HCT116 (cell line): ENCODE measurements around the gene DUSP14. TPM values are rescaled to one million over a fixed set of nuclear protein-coding genes. Genes with fewer than 3 reads are reported as not detected.

Experiments
- ATAC-seq: fragments of 200-7000 bp; cut with Tn5 transposase; 2 replicates; pipeline ENCODE4 v1.9.1; 2020; ENCODE audit warnings: mild to moderate bottlenecking, moderate library complexity
- BruUV-seq: library from RNA; stranded (reverse); fragments of 400-500 nt; replicated peaks from 2 replicates; lab custom pipeline; 2021; lab: Mats Ljungman, UMichigan
- CTCF ChIA-PET: fragments of 300-600 bp; sonication (Branson Sonifier 250); formaldehyde crosslinking; loops from one replicate; lab custom pipeline; 2021; ENCODE audit warnings: antibody characterized with exemption; lab: Charles Lee
- POLR2A ChIA-PET: fragments of 300-600, 350-600 bp; sonication (Branson Sonifier 250); formaldehyde crosslinking; loops from one replicate; lab custom pipeline; 2021; ENCODE audit warnings: antibody characterized with exemption; lab: Charles Lee
- RAD21 ChIA-PET, 2 experiments: fragments of 300-600 bp; sonication (Branson Sonifier 250); formaldehyde crosslinking; loops; one replicate each; lab custom pipeline; 2023; ENCODE audit warnings: low total read pairs in 2 of 2; ENCODE audit not compliant: uncharacterized antibody in 2 of 2, unreplicated experiment in 2 of 2, low non-redundant PET in 1 of 2; lab: Charles Lee
- DNase-seq: peaks from one replicate; pipeline ENCODE4 v3.0.0-alpha.2; 2010; ENCODE audit warnings: low read depth, low spot score
- H2AFZ ChIP-seq: fragments of 200-600 bp; shearing (Covaris generic), sonication (generic); 2 replicates; pipeline ENCODE4 v1.6.1; 2017; ENCODE audit warnings: low read depth, mixed run types, mixed read lengths, antibody characterized with exemption, low read length; ENCODE audit not compliant: poor library complexity, severe bottlenecking
- H3K27ac ChIP-seq: 2 replicates; pipeline ENCODE4 v1.5.1; 2012; ENCODE audit warnings: low read depth, low read length
- H3K27me3 ChIP-seq: fragments of 200-600 bp; sonication (generic); 2 replicates; pipeline ENCODE4 v1.6.1; 2016; ENCODE audit warnings: mixed run types, low read length, mixed read lengths; ENCODE audit not compliant: insufficient read depth
- H3K36me3 ChIP-seq, 2 experiments: fragments of 200-500 bp in 1 of 2; fragments of 200-600 bp in 1 of 2; sonication (Bioruptor generic) in 1 of 2; sonication (generic) in 1 of 2; 2 replicates each; pipeline versions ENCODE4 v1.5.1 to v1.6.1; 2014 to 2016; ENCODE audit warnings: low read length in 2 of 2, inconsistent platforms in 1 of 2, mixed read lengths in 1 of 2, mixed run types in 1 of 2; ENCODE audit not compliant: insufficient read depth in 2 of 2, control insufficient read depth in 1 of 2
- H3K4me1 ChIP-seq, 2 experiments: fragments of 200-600 bp in 1 of 2; sonication (generic) in 1 of 2; 2 replicates each; pipeline versions ENCODE4 v1.5.1 to v1.6.1; 2012 to 2017; ENCODE audit warnings: low read length in 2 of 2, inconsistent platforms in 1 of 2, mild to moderate bottlenecking in 1 of 2, mixed read lengths in 1 of 2, mixed run types in 1 of 2, moderate library complexity in 1 of 2; ENCODE audit not compliant: insufficient read depth in 2 of 2, control insufficient read depth in 1 of 2
- H3K4me2 ChIP-seq: fragments of 200-600 bp; sonication (generic); 2 replicates; pipeline ENCODE4 v1.6.1; 2017; ENCODE audit warnings: mixed run types, low read length, mixed read lengths
- H3K4me3 ChIP-seq, 2 experiments: fragments of 200-600 bp in 1 of 2; sonication (generic) in 1 of 2; replicated peaks in 1 of 2; 2 replicates each; pipeline ENCODE4 v1.5.1; 2011 to 2016; ENCODE audit warnings: low read length in 2 of 2, control low read depth in 1 of 2, low read depth in 1 of 2, mild to moderate bottlenecking in 1 of 2, mixed read lengths in 1 of 2, mixed run types in 1 of 2
- H3K79me2 ChIP-seq: fragments of 200-600 bp; sonication (generic); 2 replicates; pipeline ENCODE4 v1.6.1; 2017; ENCODE audit warnings: mild to moderate bottlenecking, mixed run types, low read length, moderate library complexity, mixed read lengths; ENCODE audit not compliant: insufficient read depth
- H3K9ac ChIP-seq: fragments of 200-600 bp; sonication (generic); 2 replicates; pipeline ENCODE4 v1.6.1; 2016; ENCODE audit warnings: low read length, mixed read lengths
- H3K9me2 ChIP-seq: fragments of 200-600 bp; sonication (generic), shearing (Covaris generic); 2 replicates; pipeline ENCODE4 v1.6.1; 2017; ENCODE audit warnings: mixed run types, mild to moderate bottlenecking, moderate library complexity; ENCODE audit not compliant: insufficient read depth
- H3K9me3 ChIP-seq, 2 experiments: fragments of 200-500 bp in 1 of 2; fragments of 200-600 bp in 1 of 2; sonication (Bioruptor generic) in 1 of 2; sonication (generic) in 1 of 2; 2 replicates each; pipeline ENCODE4 v1.6.1; 2014 to 2017; ENCODE audit warnings: low read length in 2 of 2, mixed read lengths in 2 of 2, inconsistent platforms in 1 of 2, low read depth in 1 of 2, mild to moderate bottlenecking in 1 of 2, mixed run types in 1 of 2, moderate library complexity in 1 of 2; ENCODE audit not compliant: control insufficient read depth in 1 of 2, insufficient read depth in 1 of 2
- H4K20me1 ChIP-seq: fragments of 200-600 bp; sonication (generic), shearing (Covaris generic); 2 replicates; pipeline ENCODE4 v1.6.1; 2017; ENCODE audit warnings: mixed run types, mild to moderate bottlenecking, moderate library complexity; ENCODE audit not compliant: insufficient read depth
- CBX3 ChIP-seq: IDR thresholded peaks from 2 replicates; pipeline ENCODE4 v1.6.1; 2012; ENCODE audit warnings: low read depth
- CTCF ChIP-seq, 3 experiments: fragments of 200-600 bp in 1 of 3; sonication (generic) in 1 of 3; IDR thresholded peaks in 2 of 3; conservative IDR thresholded peaks in 1 of 3; 2 replicates each; pipeline ENCODE4 v1.5.1; 2012 to 2017; ENCODE audit warnings: low read depth in 2 of 3, low read length in 2 of 3, antibody characterized with exemption in 1 of 3, borderline replicate concordance in 1 of 3, control low read depth in 1 of 3, mild to moderate bottlenecking in 1 of 3, mixed read lengths in 1 of 3, mixed run types in 1 of 3, moderate library complexity in 1 of 3; ENCODE audit not compliant: insufficient read depth in 1 of 3
- EGR1 ChIP-seq: IDR thresholded peaks from 2 replicates; pipeline ENCODE4 v1.6.1; 2012; ENCODE audit warnings: low read depth
- ELF1 ChIP-seq: IDR thresholded peaks from 2 replicates; pipeline ENCODE4 v1.6.1; 2012; ENCODE audit warnings: low read depth, borderline replicate concordance
- EZH2 ChIP-seq: fragments of 200-600 bp; sonication (generic); IDR thresholded peaks from 2 replicates; pipeline ENCODE4 v1.6.1; 2017; ENCODE audit warnings: antibody characterized with exemption, mixed run types
- FOSL1 ChIP-seq: IDR thresholded peaks from 2 replicates; pipeline ENCODE4 v1.6.1; 2012; ENCODE audit warnings: low read depth
- JUND ChIP-seq: IDR thresholded peaks from 2 replicates; pipeline ENCODE4 v1.6.1; 2012
- POLR2A ChIP-seq: IDR thresholded peaks from 2 replicates; pipeline ENCODE4 v1.7.0; 2011; ENCODE audit warnings: borderline replicate concordance; ENCODE audit not compliant: insufficient read depth, insufficient read length; ENCODE audit errors: extremely low read depth
- POLR2AphosphoS5 ChIP-seq: IDR thresholded peaks from 2 replicates; pipeline ENCODE4 v1.6.1; 2011; ENCODE audit warnings: mild to moderate bottlenecking, low read depth, low read length, moderate library complexity
- SIN3A ChIP-seq: IDR thresholded peaks from 2 replicates; pipeline ENCODE4 v1.6.1; 2012; ENCODE audit warnings: low read depth
- ZBTB33 ChIP-seq: IDR thresholded peaks from 2 replicates; pipeline ENCODE4 v1.6.1; 2011; ENCODE audit warnings: mild to moderate bottlenecking, low read length, moderate library complexity; ENCODE audit not compliant: insufficient replicate concordance; ENCODE audit errors: extremely low read depth
- ZFX ChIP-seq: fragments of 450-650 bp; IDR thresholded peaks from 2 replicates; pipeline ENCODE4 v1.6.1; 2017
- ZNF274 ChIP-seq: fragments of 200-500 bp; sonication (Bioruptor generic); IDR thresholded peaks from 2 replicates; pipeline ENCODE4 v1.6.1; 2014; ENCODE audit warnings: mild to moderate bottlenecking, low read depth, low read length, inconsistent platforms
- intact Hi-C: fragments of 100-400 bp; cut with micrococcal nuclease; formaldehyde crosslinking; loops from 2 replicates; pipeline ENCODE4 v1.10.0; 2022
- total RNA-seq: library from RNA; stranded (reverse); gene quantifications from one replicate; pipeline ENCODE4 v1.2.1, GENCODE V29; 2021; ENCODE audit not compliant: unreplicated experiment

The DUSP14 gene
- total RNA-seq, 1 experiment from 2014 or later = 27.6 TPM

GRCh38 chr17:37461668-37462067 is 28.0 kb upstream of the DUSP14 start:
- Histone ChIP-seq H3K4me2 (no peak overlapping the region), H3K9ac (no peak overlapping the region), H3K9me2 (no peaks in the 10 kb centered on the region), H2AFZ (no peak overlapping the region), H3K4me1 (peaks cover 2 to 20% of the 10 kb centered on the region in 2 experiments; a peak in 2 of 4 replicates), H3K27ac (no peak overlapping the region), H3K36me3 (peaks cover 5 to 6% of the 10 kb centered on the region in 2 experiments; a peak in 3 of 4 replicates), H3K27me3 (no peaks in the 10 kb centered on the region), H4K20me1 (no peaks in the 10 kb centered on the region), H3K79me2 (no peaks in the 10 kb centered on the region), H3K9me3 (no peaks in the 10 kb centered on the region), H3K4me3 (no peak overlapping the region)
- intact Hi-C loops = no loop called here
- BruUV-seq = no TSS peak
- ChIA-PET CTCF (interaction anchor here (0.5 kb wide), 1 partner anchor 858 kb away, joined by 4 read pairs; no protein-coding TSS in a partner anchor), POLR2A (no interaction called here)
- ATAC-seq = no peak
- TF ChIP-seq ZNF274 (no peak), EZH2 (no peak), CTCF (IDR thresholded peaks at IDR 0.05 in 2 of 3, conservative IDR thresholded peaks at IDR 0.05 in 1 of 3; ENCODE audit: borderline replicate concordance in 1 of 3, insufficient read depth in 1 of 3, low read depth in 2 of 3, low read length in 2 of 3) (no peak), CBX3 (no peak), ZFX (no peak), SIN3A (no peak), FOSL1 (no peak), JUND (no peak), POLR2A (no peak), EGR1 (no peak), POLR2AphosphoS5 (no peak), ZBTB33 (no peak), ELF1 (no peak)
- TF ChIP-seq, all 23 proteins: peak for 0
- no peak for DNase-seq
- RAD21 ChIA-PET = no interaction called here
